ENCODE data around the gene UBAC1.

GRCh38 chr9:135939351-135940265 is 21.6 kb downstream of the UBAC1 start:
- TF ChIP-seq EZH2 (IDR thresholded peaks at IDR 0.05; ENCODE audit: borderline replicate concordance, low read length) (no peak), CTCF (conservative IDR thresholded peaks at IDR 0.05 in 1 of 2, IDR thresholded peaks at IDR 0.05 in 1 of 2; ENCODE audit: extremely low read depth in 1 of 2, insufficient read depth in 1 of 2, low read depth in 1 of 2, low read length in 2 of 2) (no peak)

Data from mammary epithelial cell (primary cell).